Endodermal cell (in vitro differentiated cells): ENCODE results near the gene ATP1A2. TPM values are rescaled to one million over a fixed set of nuclear protein-coding genes. Genes with fewer than 3 reads are reported as not detected.

Experiments used
- DNase-seq: peaks from one replicate; pipeline ENCODE4 v3.0.0-alpha.2; 2017
- H3K27ac ChIP-seq: 2 replicates; pipeline ENCODE4 v1.5.1; 2013; ENCODE audit warnings: mild to moderate bottlenecking, low read depth, low read length, moderate library complexity
- H3K27me3 ChIP-seq: 2 replicates; pipeline ENCODE4 v1.6.1; 2013; ENCODE audit warnings: mild to moderate bottlenecking, low read length, moderate library complexity; ENCODE audit not compliant: insufficient read depth, control insufficient read depth, poor library complexity, severe bottlenecking
- H3K36me3 ChIP-seq: 2 replicates; pipeline ENCODE4 v1.7.0; 2013; ENCODE audit warnings: mild to moderate bottlenecking, low read length, moderate library complexity; ENCODE audit not compliant: control insufficient read depth, insufficient read depth
- H3K4me1 ChIP-seq: one replicate; pipeline ENCODE4 v1.7.0; 2013; ENCODE audit warnings: low read length; ENCODE audit not compliant: control insufficient read depth, insufficient read depth
- H3K4me3 ChIP-seq: 2 replicates; pipeline ENCODE4 v1.5.1; 2013; ENCODE audit warnings: mild to moderate bottlenecking, low read length, moderate library complexity
- H3K9ac ChIP-seq: 2 replicates; pipeline ENCODE4 v1.6.1; 2013; ENCODE audit warnings: mild to moderate bottlenecking, low read length, moderate library complexity; ENCODE audit not compliant: poor library complexity, severe bottlenecking; ENCODE audit errors: extremely low read depth
- H3K9me3 ChIP-seq: 2 replicates; pipeline ENCODE4 v1.6.1; 2013; ENCODE audit warnings: mild to moderate bottlenecking, low read length, moderate library complexity; ENCODE audit not compliant: control insufficient read depth
- H3K27ac Mint-ChIP-seq: 2 replicates; pipeline ENCODE4 v1.8.0; 2020; ENCODE audit warnings: mixed read lengths
- H3K27me3 Mint-ChIP-seq: 2 replicates; pipeline ENCODE4 v1.8.0; 2021; ENCODE audit warnings: mild to moderate bottlenecking, mixed read lengths; ENCODE audit not compliant: insufficient read depth
- H3K36me3 Mint-ChIP-seq: 2 replicates; pipeline ENCODE4 v1.8.0; 2020; ENCODE audit warnings: low read depth, mixed read lengths
- H3K4me1 Mint-ChIP-seq: 2 replicates; pipeline ENCODE4 v1.8.0; 2020; ENCODE audit warnings: mixed read lengths
- H3K4me3 Mint-ChIP-seq: 2 replicates; pipeline ENCODE4 v1.8.0; 2020; ENCODE audit warnings: mild to moderate bottlenecking, moderate library complexity, mixed read lengths
- H3K9me3 Mint-ChIP-seq: 2 replicates; pipeline ENCODE4 v1.8.0; 2020; ENCODE audit warnings: mild to moderate bottlenecking, mixed read lengths
- CTCF ChIP-seq: fragments of 200-600 bp; sonication (generic); conservative IDR thresholded peaks from 2 replicates; pipeline ENCODE4 v1.5.0; 2021; ENCODE audit warnings: antibody characterized with exemption, mild to moderate bottlenecking
- WGBS, 2 experiments: methylation state at CpG; one replicate each; pipeline versions ENCODE4 v1.1.5 to v1.1.7; 2013; ENCODE audit warnings: missing lambda C conversion rate in 2 of 2, mixed read lengths in 1 of 2; ENCODE audit not compliant: insufficient coverage in 1 of 2, insufficient read length in 1 of 2; 5-methylcytosine and 5-hydroxymethylcytosine counted together
- total RNA-seq, 2 donors: library from RNA; stranded (reverse); fragmentation: NEBNext Ultra II Directional in 1 of 2; extraction: Animal tissue kit (Norgen Biotek cat#: 25700) in 1 of 2; gene quantifications; 2 replicates in 1 of 2; 3 replicates in 1 of 2; pipeline ENCODE4 v1.2.1, GENCODE V29; 2021

ATP1A2 gene
- total RNA-seq, 2 donors from 2014 or later, result 3.0 to 3.2 TPM

GRCh38 chr1:160188341-160188740 is 72.8 kb downstream of the ATP1A2 start:
- Mint-ChIP-seq H3K4me3 (no peak overlapping the region), H3K27ac (no peak overlapping the region), H3K36me3 (no peaks in the 10 kb centered on the region), H3K27me3 (peaks cover 1% of the 10 kb centered on the region), H3K4me1 (peaks cover 7% of the 10 kb centered on the region), H3K9me3 (no peaks in the 10 kb centered on the region)
- Histone ChIP-seq H3K4me3 (no peak overlapping the region), H3K9ac (no peak overlapping the region), H3K9me3 (no peaks in the 10 kb centered on the region), H3K27me3 (no peaks in the 10 kb centered on the region), H3K4me1 (no peaks in the 10 kb centered on the region), H3K36me3 (no peaks in the 10 kb centered on the region), H3K27ac (no peak overlapping the region)
- DNase-seq, result no peak
- 95 to 96% methylated on average over 6 to 7 of the region's 7 CpGs for WGBS, 2 experiments
- no peak for TF ChIP-seq CTCF

- Histone ChIP-seq H3K9ac (no peak within 1 kb of the TSS), H3K27ac (peak within 1 kb of the TSS; percentile 44), H3K4me1 (no peaks in the 10 kb centered on the region), H3K27me3 (no peaks in the 10 kb centered on the region), H3K36me3 (no peaks in the 10 kb centered on the region), H3K4me3 (no peak within 1 kb of the TSS), H3K9me3 (no peaks in the 10 kb centered on the region)
- Mint-ChIP-seq H3K4me3 (no peak within 1 kb of the TSS), H3K27ac (no peak within 1 kb of the TSS), H3K9me3 (no peaks in the 10 kb centered on the region), H3K36me3 (no peaks in the 10 kb centered on the region), H3K4me1 (peaks cover 7% of the 10 kb centered on the region), H3K27me3 (peaks cover 1% of the 10 kb centered on the region)
- 71 to 86% methylated on average over 2 to 15 of the region's 15 CpGs for WGBS, 2 experiments
- TF ChIP-seq CTCF, result no peak
- DNase-seq, result no peak
Measured at GRCh38 chr1:160189649-160190625, 74.4 kb downstream of the ATP1A2 start, which contains the start of gene CASQ1. CASQ1 (plus strand) TSS chr1:160190575; CDS start chr1:160190752, 177 bp downstream.

- H3K27ac Mint-ChIP-seq, result no peak overlapping the region
- Histone ChIP-seq H3K9me3 (no peaks in the 10 kb centered on the region), H3K27ac (no peak overlapping the region), H3K4me3 (no peak overlapping the region), H3K9ac (no peak overlapping the region), H3K27me3 (no peaks in the 10 kb centered on the region), H3K4me1 (no peaks in the 10 kb centered on the region), H3K36me3 (no peaks in the 10 kb centered on the region)
- no peak overlapping the region for H3K4me3 Mint-ChIP-seq
- no peak for DNase-seq
- no peaks in the 10 kb centered on the region for H3K36me3 Mint-ChIP-seq
- H3K9me3 Mint-ChIP-seq, result no peaks in the 10 kb centered on the region
- H3K27me3 Mint-ChIP-seq, result peaks cover 1% of the 10 kb centered on the region
- WGBS, 2 experiments, result 82 to 100% methylated on average over 1 to 3 of the region's 3 CpGs
- peaks cover 7% of the 10 kb centered on the region for H3K4me1 Mint-ChIP-seq
- TF ChIP-seq CTCF, result no peak
Measured at GRCh38 chr1:160191756-160192155, 76.2 kb downstream of the ATP1A2 start.
